Progenitor cell of endocrine pancreas (in vitro differentiated cells): ENCODE data around the gene THSD7A. TPM values are rescaled to one million over a fixed set of nuclear protein-coding genes. Genes with fewer than 3 reads are reported as not detected.

Experiments used
- DNase-seq: peaks from one replicate; pipeline ENCODE4 v3.0.0; 2021; ENCODE audit warnings: low spot score; ENCODE audit not compliant: unreplicated experiment
- H3K27ac Mint-ChIP-seq: 2 replicates; pipeline ENCODE4 v1.8.0; 2021; ENCODE audit warnings: mild to moderate bottlenecking, moderate library complexity, mixed read lengths
- H3K27me3 Mint-ChIP-seq: 2 replicates; pipeline ENCODE4 v1.8.0; 2021; ENCODE audit warnings: mixed read lengths
- H3K36me3 Mint-ChIP-seq: 2 replicates; pipeline ENCODE4 v1.8.0; 2022; ENCODE audit warnings: mixed read lengths; ENCODE audit not compliant: insufficient read depth
- H3K4me1 Mint-ChIP-seq: 2 replicates; pipeline ENCODE4 v1.8.0; 2021; ENCODE audit warnings: low read depth, mixed read lengths
- H3K4me3 Mint-ChIP-seq: 2 replicates; pipeline ENCODE4 v1.8.0; 2021; ENCODE audit warnings: low read depth, mild to moderate bottlenecking, moderate library complexity, mixed read lengths
- H3K9me3 Mint-ChIP-seq: 2 replicates; pipeline ENCODE4 v1.8.0; 2021; ENCODE audit warnings: low read depth, mixed read lengths
- CTCF ChIP-seq: fragments of 200-600 bp; sonication (generic); IDR thresholded peaks from one replicate; pipeline ENCODE4 v1.5.0; 2021; ENCODE audit warnings: antibody characterized with exemption, mild to moderate bottlenecking; ENCODE audit not compliant: unreplicated experiment
- total RNA-seq: library from RNA; stranded (reverse); gene quantifications from 2 replicates; pipeline ENCODE4 v1.2.1, GENCODE V29; 2021

Gene THSD7A
- total RNA-seq, 1 donor from 2014 or later: 4.7 TPM

- H3K9me3 Mint-ChIP-seq: no peaks in the 10 kb centered on the region
- H3K4me3 Mint-ChIP-seq: no peak overlapping the region
Measured at GRCh38 chr7:11795231-11795630, 36.8 kb downstream of the THSD7A start.

GRCh38 chr7:11792166-11792565, 39.8 kb downstream of the THSD7A start:
- no peaks in the 10 kb centered on the region for H3K9me3 Mint-ChIP-seq
- DNase-seq: no peak
- no peak for TF ChIP-seq CTCF
- H3K27me3 Mint-ChIP-seq: no peaks in the 10 kb centered on the region
- H3K4me1 Mint-ChIP-seq: no peaks in the 10 kb centered on the region
- H3K36me3 Mint-ChIP-seq: no peaks in the 10 kb centered on the region
- no peak overlapping the region for H3K4me3 Mint-ChIP-seq
- no peak overlapping the region for H3K27ac Mint-ChIP-seq

More at GRCh38 chr7:11795231-11795630, 36.8 kb downstream of the THSD7A start:
- TF ChIP-seq CTCF: no peak
- Mint-ChIP-seq H3K4me1 (no peaks in the 10 kb centered on the region), H3K27me3 (no peaks in the 10 kb centered on the region), H3K27ac (no peak overlapping the region), H3K36me3 (no peaks in the 10 kb centered on the region)
- no peak for DNase-seq

GRCh38 chr7:11788568-11788967, 43.4 kb downstream of the THSD7A start:
- Mint-ChIP-seq H3K4me3 (no peak overlapping the region), H3K9me3 (no peaks in the 10 kb centered on the region), H3K4me1 (peaks cover 4% of the 10 kb centered on the region), H3K36me3 (no peaks in the 10 kb centered on the region), H3K27me3 (no peaks in the 10 kb centered on the region), H3K27ac (no peak overlapping the region)
- TF ChIP-seq CTCF: no peak
- no peak for DNase-seq

GRCh38 chr7:11787534-11787933, 44.5 kb downstream of the THSD7A start:
- Mint-ChIP-seq H3K27me3 (no peaks in the 10 kb centered on the region), H3K27ac (no peak overlapping the region), H3K36me3 (no peaks in the 10 kb centered on the region), H3K4me1 (peaks cover 4% of the 10 kb centered on the region), H3K9me3 (no peaks in the 10 kb centered on the region), H3K4me3 (no peak overlapping the region)
- DNase-seq: no peak
- TF ChIP-seq CTCF: no peak

- no peak overlapping the region for H3K27ac Mint-ChIP-seq
Measured at GRCh38 chr7:11786186-11786585, 45.8 kb downstream of the THSD7A start.

More at GRCh38 chr7:11786186-11786585, 45.8 kb downstream of the THSD7A start:
- H3K4me1 Mint-ChIP-seq: peaks cover 4% of the 10 kb centered on the region
- H3K4me3 Mint-ChIP-seq: no peak overlapping the region
- no peak for DNase-seq
- no peaks in the 10 kb centered on the region for H3K27me3 Mint-ChIP-seq
- H3K36me3 Mint-ChIP-seq: no peaks in the 10 kb centered on the region
- no peaks in the 10 kb centered on the region for H3K9me3 Mint-ChIP-seq
- no peak for TF ChIP-seq CTCF
